Islet of Langerhans (tissue), 1 donor: ENCODE data around the gene SLC25A14.
A peak's percentile ranks its signal among the peaks of the same experiment; 100 is the strongest.
"Not testable (repeated sequence)": the region's sequence is repeated elsewhere in the genome, so short reads cannot be mapped to it uniquely, and the experiment has no call there.

Experiments
- FAIRE-seq: peaks from one replicate; lab custom pipeline; 2011; peaks lifted over from hg19 to GRCh38; lab: Jason Lieb, UNC

Gene SLC25A14

GRCh38 chrX:130339408-130340222 lies at the start of gene SLC25A14:
Gene SLC25A14, plus strand, starts transcription at chrX:130339919. Its CDS starts 360 bp downstream, at chrX:130340279.
- FAIRE-seq: no peak

DNA sequence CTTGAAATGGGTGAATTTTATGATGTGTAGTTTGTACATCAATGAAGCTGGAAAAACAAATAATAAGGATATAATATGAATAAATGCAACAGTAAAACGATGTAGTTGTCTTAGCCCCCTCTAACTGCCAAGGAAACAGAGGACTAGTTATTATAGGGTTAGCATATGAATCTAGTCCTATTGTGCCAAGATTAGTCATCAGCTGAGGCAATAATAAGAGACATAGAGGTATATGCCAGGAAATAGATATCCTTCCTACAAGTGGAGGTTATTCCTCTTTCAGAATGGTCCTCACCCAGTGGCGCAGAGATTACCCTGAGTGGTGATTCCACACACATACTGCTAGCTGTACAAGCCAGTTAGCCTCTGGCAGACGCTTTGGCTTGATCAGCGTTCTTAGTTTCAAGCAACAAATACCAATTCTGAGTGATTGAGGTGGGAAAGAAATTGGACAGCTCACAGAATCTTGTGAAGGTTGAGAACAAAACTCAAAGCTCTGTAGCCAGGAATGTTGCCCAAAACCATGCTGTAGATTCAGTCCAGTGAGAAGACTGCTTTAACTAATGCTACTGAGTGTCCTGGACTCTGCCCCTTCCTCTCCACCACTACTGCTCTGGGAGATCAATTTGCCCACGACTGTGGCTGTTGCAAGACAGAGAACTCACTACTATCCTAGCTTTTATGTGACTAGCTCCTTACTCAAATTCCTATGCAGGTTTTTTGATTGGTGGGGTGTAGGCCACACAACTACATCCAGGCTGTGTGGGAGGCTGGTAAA lies 44.0 kb upstream of the SLC25A14 start:
- no peak for FAIRE-seq

GRCh38 chrX:130296297-130296678 lies 43.4 kb upstream of the SLC25A14 start:
- FAIRE-seq: no peak

- FAIRE-seq: no peak
Observed at GRCh38 chrX:130296743-130297142, 43.0 kb upstream of the SLC25A14 start.

GRCh38 chrX:130299279-130300009 lies 40.3 kb upstream of the SLC25A14 start:
- no peak for FAIRE-seq

GRCh38 chrX:130300010-130300282 lies 39.8 kb upstream of the SLC25A14 start:
- no peak for FAIRE-seq

- FAIRE-seq: no peak
Observed at GRCh38 chrX:130301405-130301804, 38.3 kb upstream of the SLC25A14 start.

GRCh38 chrX:130301977-130302376 lies 37.7 kb upstream of the SLC25A14 start:
- FAIRE-seq: no peak

GRCh38 chrX:130304587-130305368 lies 34.9 kb upstream of the SLC25A14 start:
- no peak for FAIRE-seq

DNA sequence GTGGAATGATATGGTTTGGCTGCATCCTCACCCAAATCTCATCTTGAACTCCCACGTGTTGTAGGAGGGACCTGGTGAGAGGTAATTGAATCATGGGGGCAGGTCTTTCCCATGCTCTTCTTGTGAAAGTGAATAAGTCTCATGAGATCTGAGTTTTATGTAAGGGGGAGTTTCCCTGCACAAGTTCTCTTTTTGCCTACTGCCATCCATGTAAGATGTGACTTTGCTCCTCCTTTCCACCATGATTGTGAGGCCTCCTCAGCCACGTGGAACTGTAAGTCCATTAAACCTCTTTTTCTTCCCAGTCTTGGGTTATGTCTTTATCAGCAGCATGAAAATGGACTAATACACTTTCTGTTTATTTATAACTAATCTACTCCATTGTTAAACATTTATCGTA lies 19.8 kb upstream of the SLC25A14 start:
- FAIRE-seq: not testable (repeated sequence)

GRCh38 chrX:130321550-130321949 lies 18.2 kb upstream of the SLC25A14 start:
- FAIRE-seq: no peak

- no peak for FAIRE-seq
Observed at GRCh38 chrX:130330146-130330545, 9.6 kb upstream of the SLC25A14 start.

GRCh38 chrX:130330706-130331105 lies 9.0 kb upstream of the SLC25A14 start:
- peak; percentile 91 for FAIRE-seq

DNA sequence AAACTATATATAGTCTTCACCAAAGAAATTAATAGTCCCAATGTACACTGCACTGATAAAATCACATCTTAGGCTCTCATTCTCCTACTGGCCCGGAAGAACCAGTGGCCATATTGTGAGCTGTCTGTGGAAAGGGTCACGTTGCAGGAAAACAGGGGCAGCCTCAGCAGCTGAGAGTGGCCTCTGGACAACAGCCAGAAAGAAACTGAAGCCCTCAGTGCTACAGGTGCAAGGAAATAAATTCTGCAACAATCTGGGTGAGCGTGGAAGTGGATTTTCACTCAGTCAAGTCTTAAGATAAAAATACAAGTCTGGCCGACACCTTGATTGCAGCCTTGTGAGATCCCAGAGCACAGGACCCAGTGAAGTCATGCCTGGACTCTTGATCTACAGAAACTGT lies 3.2 kb upstream of the SLC25A14 start:
- FAIRE-seq: no peak

DNA sequence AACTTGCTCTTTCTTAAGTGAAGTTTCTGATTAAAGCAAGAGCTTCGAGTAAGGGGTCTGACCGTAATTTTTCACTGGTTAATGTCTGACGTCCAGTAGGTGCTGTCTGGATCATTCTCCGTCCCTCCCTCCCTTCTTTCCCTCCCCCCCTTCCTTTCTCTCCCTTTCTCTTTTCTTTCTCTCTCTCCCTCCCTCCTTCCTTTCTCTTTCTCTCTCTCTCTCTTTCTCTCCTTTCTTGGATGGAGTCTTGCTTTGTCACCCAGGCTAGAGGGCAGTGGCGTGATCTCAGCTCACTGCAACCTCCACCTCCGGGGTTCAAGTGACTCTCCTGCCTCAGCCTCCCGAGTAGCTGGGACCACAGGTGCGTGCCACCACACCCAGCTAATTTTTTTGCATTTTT lies 850 bp upstream of the SLC25A14 start:
- not testable (repeated sequence) for FAIRE-seq

DNA sequence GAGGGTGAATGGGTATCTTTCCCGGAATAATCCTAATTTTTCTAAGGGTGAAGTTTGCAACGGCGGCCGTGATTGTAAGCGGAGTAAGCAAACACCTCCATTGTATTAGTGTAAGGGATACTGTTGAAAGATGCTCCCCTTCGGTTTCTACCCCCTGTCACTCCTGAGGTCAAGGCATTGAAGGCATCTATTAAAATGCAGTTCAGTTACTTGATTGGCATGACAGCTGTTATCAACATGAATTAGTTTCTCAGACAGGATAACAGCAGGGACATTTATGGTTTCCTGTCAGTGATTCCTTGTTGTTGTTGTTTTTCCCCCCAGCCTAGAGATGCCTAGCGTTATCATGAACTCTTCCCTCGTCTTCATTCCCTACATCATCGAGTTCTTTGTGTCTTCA lies 552 bp downstream of the SLC25A14 start:
- no peak for FAIRE-seq

DNA sequence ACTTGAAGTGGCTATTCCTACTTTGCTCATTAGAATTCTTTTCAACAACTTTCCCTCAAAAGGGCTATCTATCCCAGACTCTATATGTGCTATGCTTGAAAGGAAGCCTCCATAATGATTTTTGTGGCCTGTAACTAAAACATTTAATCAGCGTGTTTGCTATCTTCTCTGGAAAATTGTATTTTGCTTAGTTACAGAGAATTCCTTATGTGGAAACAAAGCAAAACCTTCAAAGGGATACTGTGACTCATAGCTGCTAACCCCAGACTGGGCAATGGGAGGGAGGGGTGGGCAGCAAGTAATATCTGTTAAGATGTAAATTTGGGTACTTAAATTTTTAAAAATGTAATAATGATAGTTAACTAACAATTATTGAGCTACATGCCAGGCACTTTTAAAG lies 3.7 kb downstream of the SLC25A14 start:
- no peak for FAIRE-seq

- FAIRE-seq: no peak
Observed at GRCh38 chrX:130347321-130347720, 7.6 kb downstream of the SLC25A14 start.

- peak; percentile 79 for FAIRE-seq
Observed at GRCh38 chrX:130351567-130351966, 11.8 kb downstream of the SLC25A14 start.

DNA sequence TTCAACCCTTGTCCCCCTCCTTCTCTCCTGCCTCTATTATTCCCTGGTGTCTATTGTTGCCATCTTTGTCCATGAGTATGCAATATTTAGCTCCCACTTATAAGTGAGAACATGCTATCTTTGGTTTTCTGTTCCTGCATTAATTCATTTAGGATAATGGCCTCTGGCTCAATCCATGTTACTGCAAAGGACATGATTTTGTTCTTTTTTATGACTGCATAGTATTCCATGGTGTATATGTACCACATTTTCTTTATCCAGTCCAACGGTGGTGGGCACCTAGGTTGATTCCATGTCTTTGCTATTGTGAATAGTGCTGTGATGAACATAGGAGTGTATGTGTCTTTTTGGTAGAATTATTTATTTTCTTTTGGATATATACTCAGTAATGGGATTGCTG lies 12.3 kb downstream of the SLC25A14 start:
- FAIRE-seq: not testable (repeated sequence)

DNA sequence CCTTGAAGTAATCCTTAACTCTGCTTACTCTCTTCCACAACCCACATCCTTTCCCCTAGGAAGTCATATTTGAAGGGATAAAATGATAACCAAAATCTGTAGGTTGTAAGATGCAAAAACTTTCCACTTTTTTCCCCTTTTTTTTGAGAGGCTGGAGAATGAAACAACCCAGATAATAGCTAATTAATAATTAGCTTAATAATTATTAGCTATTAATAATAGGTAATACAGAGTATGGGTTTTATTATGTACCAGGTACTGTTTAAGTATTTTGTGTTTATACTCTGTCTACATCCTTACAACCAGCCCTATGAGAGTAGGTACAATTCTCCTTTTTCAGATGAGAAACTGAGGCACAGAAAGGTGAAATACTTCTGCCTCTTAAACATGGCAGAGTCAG lies 36.4 kb downstream of the SLC25A14 start:
- FAIRE-seq: no peak

DNA sequence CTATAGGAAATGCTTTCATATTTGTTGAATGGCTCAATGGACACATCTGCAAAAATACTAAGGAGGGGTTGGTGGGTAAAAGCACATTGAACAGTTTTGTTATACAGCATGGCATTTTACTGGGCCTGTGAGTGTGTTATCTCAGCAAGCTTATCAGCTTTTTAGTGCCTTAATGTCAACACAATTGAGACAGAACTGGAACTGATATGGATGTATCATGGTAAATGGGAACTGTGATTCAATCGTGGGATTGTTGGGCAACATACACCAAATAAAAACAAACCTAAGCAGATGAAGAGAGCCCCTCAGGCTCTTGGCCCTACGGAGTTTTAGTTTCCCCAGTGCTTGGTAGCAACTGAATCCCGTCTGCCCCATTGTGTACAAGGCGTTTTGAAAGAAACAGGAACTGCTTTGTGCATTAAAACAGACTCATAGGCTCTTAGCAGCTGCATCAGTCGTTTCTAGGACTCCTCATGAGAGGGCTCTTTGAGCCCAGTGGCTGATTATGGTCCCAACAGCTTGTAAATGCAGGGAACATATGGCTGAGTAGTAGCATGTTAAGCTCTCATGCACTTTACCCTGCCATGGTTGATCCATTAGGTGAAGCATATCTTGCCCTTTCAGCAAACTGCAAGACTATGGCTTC lies 38.4 kb downstream of the SLC25A14 start:
- peak; percentile 98 for FAIRE-seq
